GM18520 (cell line): ENCODE results near the gene CTBP1.

Experiments used
- ATAC-seq: cut with Tn5 transposase; IDR thresholded peaks from one replicate; pipeline ENCODE4 v1.9.1; 2021; ENCODE audit not compliant: unreplicated experiment

CTBP1 gene

GRCh38 chr4:1211891-1212545, 36.9 kb downstream of the CTBP1 start:
- no peak for ATAC-seq

GRCh38 chr4:1211371-1211770, 37.6 kb downstream of the CTBP1 start:
- ATAC-seq = no peak

GRCh38 chr4:1210971-1211370, 38.0 kb downstream of the CTBP1 start:
- ATAC-seq = no peak

- no peak for ATAC-seq
These were observed 38.6 kb downstream of the CTBP1 start for GRCh38 chr4:1210241-1210841.

- no peak for ATAC-seq
These were observed 39.1 kb downstream of the CTBP1 start for GRCh38 chr4:1209821-1210220.

- ATAC-seq = no peak
These were observed 39.8 kb downstream of the CTBP1 start for GRCh38 chr4:1208970-1209704.

- no peak for ATAC-seq
These were observed 40.5 kb downstream of the CTBP1 start for GRCh38 chr4:1208266-1208961.

- no peak for ATAC-seq
These were observed 41.2 kb downstream of the CTBP1 start for GRCh38 chr4:1207603-1208265.

- ATAC-seq = no peak
These were observed 41.8 kb downstream of the CTBP1 start for GRCh38 chr4:1207157-1207470.

- no peak for ATAC-seq
These were observed 42.4 kb downstream of the CTBP1 start for GRCh38 chr4:1206299-1207156.

GRCh38 chr4:1205586-1206298, 43.2 kb downstream of the CTBP1 start:
- no peak for ATAC-seq

GRCh38 chr4:1204828-1205585, 43.9 kb downstream of the CTBP1 start:
- no peak for ATAC-seq

- no peak for ATAC-seq
These were observed 44.6 kb downstream of the CTBP1 start for GRCh38 chr4:1204286-1204827.

GRCh38 chr4:1203026-1203616, 45.8 kb downstream of the CTBP1 start:
- ATAC-seq = no peak

GRCh38 chr4:1202526-1203011, 46.4 kb downstream of the CTBP1 start:
- ATAC-seq = no peak

GRCh38 chr4:1201851-1202525, 46.9 kb downstream of the CTBP1 start:
- no peak for ATAC-seq

- peak; percentile 3 for ATAC-seq
These were observed 48.4 kb downstream of the CTBP1 start for GRCh38 chr4:1200425-1201035.
